Left renal pelvis (tissue), 4 donors: ENCODE measurements around the gene FUBP1. TPM values are rescaled to one million over a fixed set of nuclear protein-coding genes. Genes with fewer than 3 reads are reported as not detected.
A peak's percentile ranks its signal among the peaks of the same experiment; 100 is the strongest.
"Not testable (repeated sequence)": the region's sequence is repeated elsewhere in the genome, so short reads cannot be mapped to it uniquely, and the experiment has no call there.

Experiments
- DNase-seq, 4 donors: peaks; one replicate each; pipeline ENCODE4 v3.0.0-alpha.2; 2013; ENCODE audit warnings: low read depth in 4 of 4, low spot score in 3 of 4
- polyA plus RNA-seq, 4 donors: library from polyadenylated mRNA; unstranded; fragments of 120-200 nt; gene quantifications; one replicate each; pipeline ENCODE4 v1.2.1, GENCODE V29; 2013; ENCODE audit not compliant: insufficient read length in 4 of 4

The FUBP1 gene
- 100 to 1,000 TPM; 229 to 385 (median 343) TPM for polyA plus RNA-seq

DNA sequence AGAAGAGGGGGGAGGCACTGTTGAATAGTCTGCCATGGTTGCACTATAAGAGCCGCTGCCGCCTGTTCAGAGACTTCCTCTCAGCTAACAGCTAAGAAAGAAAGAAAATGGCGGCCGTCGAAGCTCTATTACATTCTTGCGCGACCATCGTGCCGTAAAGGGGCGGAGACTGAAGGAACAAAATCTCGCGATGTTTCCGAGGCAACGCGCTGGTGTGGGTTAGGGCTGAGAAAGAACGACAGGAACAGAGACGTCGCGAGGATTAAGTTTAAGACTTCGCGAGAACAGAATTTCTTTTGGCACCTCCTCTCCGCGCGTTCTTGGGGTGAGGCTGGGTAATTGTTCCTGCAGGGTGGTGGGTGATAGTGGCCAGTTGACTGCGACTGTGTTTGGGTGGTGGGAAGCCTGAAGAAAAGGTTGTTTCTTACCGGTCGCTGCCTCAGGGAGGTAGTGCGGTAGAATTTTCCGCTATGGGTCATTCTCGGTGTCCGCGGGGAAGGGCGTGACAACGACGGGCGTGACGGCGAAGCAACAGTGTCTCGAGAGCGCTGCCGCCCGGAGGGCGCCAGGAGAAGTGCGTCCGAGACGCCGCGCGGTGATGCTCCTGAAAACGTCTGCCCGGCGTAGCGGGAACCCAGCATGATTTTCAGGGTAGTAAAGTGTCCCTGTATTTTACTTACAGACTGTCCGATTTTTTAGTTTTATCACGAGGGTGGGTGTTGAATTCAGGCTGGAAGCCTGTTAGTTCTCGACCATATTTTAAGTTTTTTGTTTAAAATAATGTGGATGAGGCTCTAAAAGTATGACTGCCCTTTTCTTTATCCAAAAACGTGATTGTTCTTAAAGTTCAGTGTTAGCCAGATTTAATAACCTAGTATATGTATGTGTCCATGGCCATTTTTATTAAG, at the start of gene FUBP1:
FUBP1 (minus strand) TSS at position 104 of the 908 bp plus-strand sequence; CDS start at position 36, 68 bp downstream.
- peak; percentile 98 to 99 (median 99) for DNase-seq

DNA sequence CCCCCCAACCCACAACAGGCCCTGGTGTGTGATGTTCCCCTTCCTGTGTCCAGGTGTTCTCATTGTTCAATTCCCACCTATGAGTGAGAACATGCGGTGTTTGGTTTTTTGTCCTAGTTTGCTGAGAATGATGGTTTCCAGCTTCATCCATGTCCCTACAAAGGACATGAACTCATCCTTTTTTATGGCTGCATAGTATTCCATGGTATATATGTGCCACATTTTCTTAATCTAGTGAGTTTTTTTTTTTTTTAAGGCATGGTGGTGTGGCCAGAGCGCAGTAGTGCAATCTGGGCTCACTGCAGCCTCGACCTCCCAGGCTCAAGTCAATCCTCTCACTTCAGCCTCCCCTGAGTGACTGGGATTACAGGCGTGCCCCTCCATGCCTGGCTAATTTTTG, 42.3 kb upstream of the FUBP1 start:
- DNase-seq, result not testable (repeated sequence)

- DNase-seq, result no peak
Observed at GRCh38 chr1:78019024-78019423, 40.2 kb upstream of the FUBP1 start.

- DNase-seq, result no peak
Observed at GRCh38 chr1:78015148-78015547, 36.3 kb upstream of the FUBP1 start.

DNA sequence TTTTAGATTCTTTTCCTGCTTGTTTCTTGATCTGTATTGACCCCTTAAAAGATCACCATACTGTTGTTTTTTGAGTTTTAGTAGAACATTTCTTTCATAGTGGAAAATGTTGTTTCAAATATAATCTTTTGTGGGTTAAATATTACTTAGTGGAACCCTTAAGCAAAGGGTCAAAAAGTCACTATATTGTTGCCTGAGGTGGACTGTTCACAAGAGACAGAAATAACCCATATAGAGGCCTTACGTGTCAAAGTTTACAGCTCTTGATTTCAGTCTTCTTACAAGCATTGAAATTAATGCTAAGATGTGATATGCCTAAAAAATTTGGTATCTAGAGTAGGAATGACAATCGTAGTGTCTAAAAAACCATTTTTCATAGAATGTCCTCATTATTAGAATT, 32.2 kb upstream of the FUBP1 start:
- DNase-seq, result no peak

- no peak for DNase-seq
Observed at GRCh38 chr1:78009836-78010235, 31.0 kb upstream of the FUBP1 start.

- no peak for DNase-seq
Observed at GRCh38 chr1:78009276-78009675, 30.4 kb upstream of the FUBP1 start.

- DNase-seq, result no peak
Observed at GRCh38 chr1:78007677-78008341, 28.9 kb upstream of the FUBP1 start.

DNA sequence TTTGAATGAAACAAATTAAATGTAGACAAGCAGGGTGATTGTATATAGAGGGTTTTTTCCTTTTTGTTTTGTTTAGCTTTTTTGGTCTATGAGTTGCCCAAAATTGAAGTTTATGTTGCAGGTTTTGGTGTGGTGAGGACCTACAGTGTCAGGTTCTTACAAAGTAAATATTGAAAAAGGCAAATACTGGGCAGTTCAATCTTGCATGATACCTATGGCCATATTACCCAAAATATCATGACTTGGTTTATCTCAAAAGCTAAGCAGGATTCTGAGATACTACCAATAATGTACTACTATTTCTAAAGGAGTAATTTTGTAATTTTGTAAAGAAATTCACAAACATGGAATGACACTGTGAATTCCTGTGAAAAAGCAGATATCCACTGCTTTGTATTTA, 27.6 kb upstream of the FUBP1 start:
- DNase-seq, result no peak

DNA sequence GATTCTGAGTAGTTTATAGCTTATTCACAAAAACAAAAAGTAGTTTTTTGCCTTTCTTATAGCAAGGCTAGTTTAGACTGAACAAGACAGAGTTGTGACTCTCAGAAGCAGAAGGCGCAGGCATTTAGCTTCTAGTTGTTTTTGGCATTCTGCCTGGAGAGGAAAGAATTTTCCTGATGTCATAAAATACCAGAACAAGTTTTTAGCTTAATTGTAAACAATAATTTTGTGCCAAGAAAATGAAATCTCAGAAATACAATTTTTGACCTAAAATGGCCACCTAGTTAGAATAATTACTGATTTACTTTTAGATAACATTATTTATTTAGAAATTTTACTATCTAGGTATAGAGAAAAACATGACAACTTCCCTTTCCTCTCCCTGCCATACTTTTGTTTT, 26.9 kb upstream of the FUBP1 start:
- peak; percentile 77 to 83 (median 78) for DNase-seq

GRCh38 chr1:78005448-78005722, 26.5 kb upstream of the FUBP1 start:
- no peak for DNase-seq

DNA sequence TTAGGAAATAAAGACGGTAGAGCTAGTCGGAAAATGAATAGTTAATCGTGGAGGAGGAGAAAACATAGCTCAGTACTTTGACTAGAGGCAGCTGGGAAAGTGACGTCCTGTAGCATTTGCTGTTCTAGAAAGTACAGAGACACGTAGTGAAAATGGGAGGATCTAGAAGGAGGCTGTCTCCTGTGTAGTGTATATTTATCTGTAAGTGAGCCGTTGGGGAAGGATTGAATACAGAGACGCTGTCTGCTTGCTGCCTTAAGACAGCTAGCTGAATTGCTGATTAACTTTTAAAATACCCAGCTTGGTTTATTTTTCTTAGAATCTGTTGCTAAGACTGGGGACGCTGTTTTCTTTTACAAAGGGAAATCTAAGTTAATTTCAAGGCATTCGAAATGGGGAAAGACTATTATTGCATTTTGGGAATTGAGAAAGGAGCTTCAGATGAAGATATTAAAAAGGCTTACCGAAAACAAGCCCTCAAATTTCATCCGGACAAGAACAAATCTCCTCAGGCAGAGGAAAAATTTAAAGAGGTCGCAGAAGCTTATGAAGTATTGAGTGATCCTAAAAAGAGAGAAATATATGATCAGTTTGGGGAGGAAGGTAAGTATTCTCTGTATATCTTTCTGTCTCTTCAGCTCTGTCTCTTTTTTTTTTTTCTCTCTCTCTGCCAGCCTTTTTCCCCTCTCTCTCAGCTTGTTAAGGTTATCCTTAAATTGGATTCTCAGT, 26.0 kb upstream of the FUBP1 start, which contains the start of gene DNAJB4:
DNAJB4 (plus strand) TSS at position 221 of the 729 bp plus-strand sequence; CDS start at position 393, 172 bp downstream.
- DNase-seq, result peak; percentile 88 to 94 (median 92)

DNA sequence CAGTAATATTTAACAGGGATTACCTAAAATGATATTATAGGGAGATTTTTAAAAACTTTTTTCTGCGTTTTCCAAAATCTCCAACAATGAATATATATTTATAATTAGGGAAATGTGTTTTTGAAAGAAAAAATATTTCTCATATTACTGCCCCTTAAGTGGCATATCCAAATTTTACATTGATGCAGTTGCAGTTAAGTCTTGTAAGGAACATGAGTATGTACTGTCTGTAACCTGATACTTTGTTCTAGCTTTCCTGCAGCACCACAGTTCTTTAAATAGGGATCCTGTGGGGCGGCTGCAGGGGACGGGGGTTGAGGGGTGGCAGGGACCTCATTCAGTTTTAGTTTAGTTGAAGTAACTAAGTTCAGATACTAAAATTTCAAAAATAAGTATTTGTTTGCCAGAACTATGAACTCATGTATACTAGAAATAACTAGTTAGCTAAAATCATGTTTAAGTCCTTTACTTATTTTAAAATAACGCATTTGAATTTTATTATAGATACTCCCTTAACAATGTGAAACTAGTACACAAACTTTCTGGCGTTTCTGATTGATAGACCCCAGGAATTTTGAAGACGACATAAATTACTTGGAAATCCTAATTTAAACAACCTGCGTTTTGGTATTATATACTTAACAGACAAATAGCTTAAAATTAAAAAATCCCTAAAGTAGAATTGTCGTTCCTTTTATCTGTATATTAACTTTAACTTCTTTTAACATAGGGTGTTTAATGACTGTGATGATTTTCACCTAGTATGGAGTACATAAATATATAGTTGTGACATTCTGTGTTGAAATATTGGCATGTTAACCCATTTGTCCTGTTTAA, 25.2 kb upstream of the FUBP1 start:
- DNase-seq, result peak in 1 of 4 donors; percentile 36

DNA sequence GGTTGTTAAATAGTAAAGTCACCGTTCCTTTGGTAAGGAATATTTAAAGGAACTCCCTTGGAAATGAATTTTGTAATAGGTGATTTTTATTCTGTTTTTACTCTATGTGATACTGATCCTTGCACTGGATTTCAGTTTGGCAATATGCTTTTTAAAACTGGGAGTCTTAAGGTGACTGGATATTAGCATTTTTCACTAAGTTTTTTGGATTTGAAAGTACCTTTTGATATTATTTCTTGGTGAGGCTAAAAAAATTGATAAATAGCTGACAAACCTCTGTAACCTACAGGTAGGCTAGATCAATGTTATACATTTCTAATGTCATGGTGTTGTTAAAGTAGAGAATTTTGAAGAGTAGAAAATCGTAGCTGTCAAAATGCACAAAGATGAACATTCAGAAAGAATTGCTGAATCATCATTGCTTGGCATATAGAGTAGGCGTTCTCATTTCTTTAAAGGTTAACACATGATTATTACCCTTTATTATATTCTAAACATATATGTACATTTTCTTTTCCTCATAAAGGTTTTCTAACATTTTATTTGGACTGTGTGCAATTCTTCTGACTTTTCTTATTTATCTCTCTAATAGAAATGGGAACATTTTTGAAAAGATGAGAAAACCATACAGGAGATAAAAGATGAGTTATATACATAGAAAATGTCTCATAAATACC, 24.3 kb upstream of the FUBP1 start:
- no peak for DNase-seq

DNA sequence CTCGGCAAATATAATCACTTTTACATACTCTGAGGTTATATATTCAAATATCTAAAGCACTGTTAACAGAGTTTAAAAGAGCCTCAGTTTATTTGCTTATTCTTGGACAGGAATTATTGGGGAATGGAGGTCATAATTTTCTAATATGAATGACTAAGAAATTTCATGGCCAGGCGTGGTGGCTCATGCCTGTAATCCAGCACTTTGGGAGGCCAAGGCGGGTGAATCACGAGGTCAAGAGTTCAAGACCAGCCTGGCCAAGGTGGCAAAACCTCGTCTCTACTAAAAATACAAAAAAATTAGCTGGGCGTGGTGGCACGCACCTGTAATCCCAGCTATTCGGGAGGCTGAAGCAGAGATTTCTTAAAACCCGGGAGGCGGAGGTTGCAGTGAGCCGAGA, 21.7 kb upstream of the FUBP1 start:
- not testable (repeated sequence) for DNase-seq

GRCh38 chr1:77996734-77997133, 17.9 kb upstream of the FUBP1 start:
- no peak for DNase-seq

GRCh38 chr1:77994117-77994705, 15.3 kb upstream of the FUBP1 start:
- DNase-seq, result no peak

DNA sequence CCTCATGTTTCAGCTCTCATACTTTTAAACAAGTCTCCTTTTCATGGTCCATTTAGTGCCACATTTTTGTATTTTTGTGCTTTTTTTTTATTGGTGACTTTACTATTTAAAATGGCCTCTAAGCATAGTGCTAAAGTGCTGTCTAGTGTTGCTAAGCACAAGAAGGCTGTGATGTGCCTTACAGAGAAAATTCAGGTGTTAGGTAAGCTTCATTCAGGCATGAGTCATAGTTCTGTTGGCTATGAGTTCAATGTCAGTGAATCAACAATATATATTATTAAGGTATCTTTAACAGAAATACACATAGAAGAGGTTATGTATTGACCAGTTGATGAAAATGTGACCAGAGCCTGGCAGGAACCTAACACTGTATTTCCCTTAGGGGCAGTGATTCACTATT, 12.8 kb upstream of the FUBP1 start:
- no peak for DNase-seq

GRCh38 chr1:77990629-77991204, 11.8 kb upstream of the FUBP1 start:
- DNase-seq, result no peak
